ENCODE data around the gene FREM1.
A peak's percentile ranks its signal among the peaks of the same experiment; 100 is the strongest.

Gene FREM1

DNA sequence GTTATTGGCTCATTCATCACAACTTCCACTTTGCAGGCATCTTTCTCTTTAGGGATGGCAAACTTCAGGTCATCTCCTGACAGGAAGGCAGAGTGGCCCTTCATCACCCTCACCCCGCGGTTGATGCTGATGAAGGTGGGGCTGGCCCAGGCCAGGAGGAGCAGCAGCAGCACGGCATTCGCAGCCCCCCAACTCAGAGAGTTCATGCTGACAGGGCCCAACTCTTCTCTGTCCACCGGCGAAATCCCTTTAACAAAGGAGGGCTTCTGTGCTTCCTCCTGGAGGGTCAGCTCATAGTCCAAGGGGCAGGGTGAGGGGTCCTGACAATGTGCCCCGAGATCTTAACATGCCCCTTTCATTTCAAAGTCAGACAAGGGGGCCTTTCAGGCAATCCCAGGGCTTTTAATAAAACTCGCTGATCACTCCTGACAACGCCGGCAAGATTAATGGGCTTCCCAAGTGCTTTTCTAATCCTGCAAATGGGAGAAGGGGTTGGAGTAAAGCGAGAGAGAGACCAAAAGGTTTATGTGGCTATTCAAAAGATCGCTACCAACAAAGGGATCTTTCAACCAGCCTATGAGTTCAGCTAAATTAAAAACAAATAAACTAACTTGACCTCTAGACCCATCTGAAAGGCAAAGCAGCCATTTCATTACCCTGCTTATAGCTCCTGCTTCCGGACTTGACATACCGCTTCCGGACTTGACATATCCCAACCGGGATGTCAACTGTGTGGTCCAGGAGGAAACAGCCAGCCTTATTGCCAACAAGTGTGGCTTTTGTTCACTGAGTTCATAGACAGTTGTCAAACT lies 41.2 kb downstream of the FREM1 start:
- no peak for DNase-seq

DNA sequence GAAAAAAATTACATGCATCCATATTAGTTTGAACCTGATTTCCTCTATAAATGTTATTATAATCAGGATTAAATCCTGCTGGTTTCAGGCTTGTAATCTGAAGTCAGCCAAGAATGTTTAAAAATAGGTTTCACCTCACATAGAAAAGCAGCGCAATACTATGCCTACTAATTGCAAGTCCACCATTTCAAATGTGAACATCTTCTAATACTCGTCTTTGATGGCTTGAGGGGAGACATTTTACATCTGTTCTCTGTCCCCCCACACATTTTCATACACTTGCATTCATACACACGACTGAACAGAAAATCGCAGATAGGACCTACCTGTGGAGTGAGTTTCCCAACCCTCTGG lies 41.8 kb downstream of the FREM1 start:
- no peak for DNase-seq

DNA sequence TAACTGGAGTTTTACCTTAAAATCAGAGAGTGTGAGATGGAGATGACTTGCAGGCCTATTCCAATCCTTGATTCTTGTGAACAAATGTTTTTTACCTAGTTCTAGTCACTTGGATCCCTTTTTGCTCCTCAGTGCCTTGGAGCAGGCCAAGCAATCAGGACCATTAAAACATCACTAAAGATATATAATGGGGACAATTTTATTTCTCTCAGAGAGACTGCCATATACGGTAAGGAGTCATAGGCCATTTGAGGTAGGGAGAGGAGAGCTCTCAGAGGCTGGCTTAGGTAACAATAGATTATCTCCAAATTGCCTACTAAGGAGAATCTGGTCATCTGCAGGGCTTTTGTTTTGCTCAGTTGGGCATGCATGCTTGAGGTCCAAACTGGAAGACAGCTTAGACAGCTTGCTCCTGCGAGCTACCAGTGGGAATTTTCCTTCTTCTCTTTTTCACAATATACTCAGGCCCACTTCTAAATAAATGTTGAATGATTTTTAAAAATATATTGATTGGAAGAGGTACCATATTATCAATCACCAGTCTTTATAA lies 44.0 kb downstream of the FREM1 start:
- DNase-seq: no peak

DNA sequence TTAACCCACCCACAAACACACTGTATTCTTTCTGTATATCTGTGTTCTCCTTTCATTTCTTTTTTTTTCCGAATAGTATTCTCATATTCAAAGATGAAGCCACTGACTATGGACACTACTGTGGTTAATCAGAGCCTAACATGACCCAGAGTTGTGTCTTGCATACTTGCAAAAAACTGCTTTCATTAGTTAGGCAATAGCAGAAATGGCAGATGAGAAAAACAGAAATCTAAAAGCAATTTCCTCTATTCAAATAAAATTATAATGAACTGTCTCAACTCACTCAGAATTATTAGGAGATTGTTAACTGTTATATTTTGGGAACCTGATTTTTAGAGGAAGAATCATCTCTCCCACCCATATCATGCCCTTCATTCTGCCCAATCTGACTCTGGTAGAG lies 45.9 kb downstream of the FREM1 start:
- no peak for DNase-seq

DNA sequence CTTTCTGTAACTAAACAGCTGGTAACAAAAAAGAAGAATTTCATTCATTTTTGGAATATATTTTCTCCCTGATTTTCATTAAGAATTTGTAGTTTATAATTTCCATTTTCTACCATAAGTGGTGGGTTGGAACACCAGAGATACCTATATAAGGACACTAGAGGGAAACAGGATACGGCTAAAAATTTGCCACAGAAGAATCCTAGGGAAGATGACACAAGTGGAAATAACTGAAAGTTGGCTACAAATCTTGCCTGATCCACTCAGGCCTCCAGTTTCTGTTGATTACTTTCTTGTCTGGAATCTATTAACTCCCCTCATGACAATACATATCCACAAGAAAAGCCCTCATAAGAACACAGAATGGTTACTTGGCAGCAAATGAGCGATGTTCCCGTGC lies 46.8 kb downstream of the FREM1 start:
- DNase-seq: no peak

DNA sequence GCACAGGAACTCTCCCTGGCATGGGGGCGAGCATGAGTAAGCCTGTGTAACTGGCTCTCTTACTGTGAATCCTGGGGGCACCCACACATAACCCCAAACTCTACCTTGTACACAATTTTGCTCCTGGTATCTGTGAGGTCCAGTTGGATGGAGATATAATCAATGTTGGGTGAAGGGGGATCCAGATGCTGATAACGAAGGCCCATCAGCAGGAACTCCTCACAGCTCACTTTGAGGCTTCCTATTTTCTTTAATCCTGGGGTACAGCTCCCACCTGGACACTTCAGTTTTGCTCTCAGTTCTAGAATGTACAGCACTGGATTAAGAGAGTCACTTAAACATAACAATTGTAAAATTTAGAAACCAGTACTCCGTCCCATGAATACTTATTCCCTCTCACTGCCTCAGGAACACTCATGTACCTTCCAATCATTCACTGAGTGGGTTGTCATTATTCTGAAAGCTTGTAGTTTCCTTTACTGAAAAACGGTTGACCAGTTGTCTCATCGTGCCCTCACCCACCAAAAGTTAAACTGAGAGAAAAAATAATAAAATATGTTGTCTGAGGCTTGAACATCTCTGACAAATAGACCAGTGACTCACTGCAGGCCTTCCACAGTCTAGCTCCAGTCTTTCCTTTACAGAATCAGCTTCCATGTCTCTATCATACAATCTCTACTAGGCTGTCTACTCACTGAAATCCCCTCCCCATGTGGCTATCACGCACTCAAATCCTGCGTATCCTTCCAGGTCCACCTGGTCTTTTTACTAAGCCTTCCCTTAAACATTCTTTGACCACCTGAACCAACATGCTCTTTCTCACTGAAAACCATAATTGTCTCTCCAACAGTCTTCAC lies 52.6 kb downstream of the FREM1 start:
- no peak for DNase-seq

DNA sequence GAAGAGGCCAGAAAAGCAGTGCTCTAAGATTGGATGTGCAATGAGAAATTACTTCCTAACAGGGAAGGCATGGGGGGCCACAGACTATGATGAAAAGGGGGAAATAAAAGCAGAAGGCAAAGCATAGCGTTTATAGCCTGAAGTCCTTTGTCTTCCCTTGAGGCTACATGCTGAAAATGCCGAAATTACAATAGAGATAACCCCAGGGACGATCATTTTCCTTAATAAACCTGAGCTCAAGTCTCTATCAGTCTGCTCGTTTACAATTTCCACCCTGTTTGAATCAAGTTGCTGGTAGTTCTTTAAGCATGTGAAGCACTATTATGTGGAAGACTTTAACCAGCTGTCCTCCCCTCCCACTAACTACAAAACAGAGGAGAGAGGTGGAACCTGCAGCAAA lies 60.4 kb downstream of the FREM1 start:
- no peak for DNase-seq

DNA sequence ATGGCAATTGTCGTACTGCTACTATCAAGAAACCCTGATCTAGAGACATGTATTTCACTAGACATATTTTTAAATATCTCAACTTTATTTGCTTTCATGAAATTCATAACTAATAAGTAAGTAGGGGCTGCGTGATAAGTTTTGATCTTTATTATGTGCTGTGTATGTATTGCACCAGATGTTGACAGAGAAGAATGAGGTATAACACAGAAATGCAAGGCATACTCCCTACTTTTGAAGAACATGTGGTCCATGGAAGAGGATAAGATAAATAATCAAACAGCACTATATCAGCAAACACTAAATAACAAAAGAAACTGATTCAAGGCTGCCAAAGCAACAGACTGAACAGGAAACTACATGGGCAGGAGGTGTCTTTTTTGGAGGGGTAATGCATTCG lies 60.9 kb downstream of the FREM1 start:
- DNase-seq: no peak

DNA sequence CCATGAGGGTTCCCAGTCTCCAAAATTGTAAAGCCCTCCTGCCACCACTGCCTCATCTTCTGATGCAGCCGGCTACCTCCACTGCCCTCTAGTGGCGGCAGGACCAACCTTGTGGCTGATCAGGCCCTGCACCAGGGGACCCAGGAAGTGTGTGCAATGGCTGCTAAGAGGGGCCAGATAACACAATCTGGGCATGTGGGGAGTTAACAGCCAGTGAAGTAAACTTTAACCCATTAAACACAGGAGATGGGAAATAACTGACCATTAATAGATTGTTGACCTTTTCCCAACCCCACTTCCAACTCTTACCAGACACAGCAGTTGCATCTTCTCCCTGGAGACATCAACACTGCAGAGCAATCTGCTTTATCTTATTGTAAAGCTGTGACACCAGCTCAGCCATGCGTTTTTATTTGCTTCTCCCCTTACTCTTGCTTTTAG lies 63.3 kb downstream of the FREM1 start:
- peak; percentile 19 for DNase-seq

DNA sequence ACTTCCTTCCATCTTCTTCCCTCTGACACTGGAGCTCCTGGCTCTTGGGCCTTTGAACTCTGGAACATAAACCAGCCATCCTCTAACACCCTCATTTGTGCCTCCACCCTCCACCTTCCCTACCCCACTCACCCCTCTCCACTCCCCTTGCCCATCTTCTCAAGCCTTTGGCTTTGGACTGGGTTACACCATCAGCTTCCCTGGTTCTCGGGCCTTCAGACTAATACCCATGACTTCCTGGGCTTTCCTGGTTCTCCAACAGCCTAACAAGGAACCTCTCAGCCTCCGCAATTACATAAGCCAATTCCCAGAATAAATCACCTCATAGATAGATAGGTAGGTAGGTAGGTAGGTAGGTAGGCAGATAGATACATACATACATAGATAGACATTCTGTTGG lies 67.1 kb downstream of the FREM1 start:
- no peak for DNase-seq

DNA sequence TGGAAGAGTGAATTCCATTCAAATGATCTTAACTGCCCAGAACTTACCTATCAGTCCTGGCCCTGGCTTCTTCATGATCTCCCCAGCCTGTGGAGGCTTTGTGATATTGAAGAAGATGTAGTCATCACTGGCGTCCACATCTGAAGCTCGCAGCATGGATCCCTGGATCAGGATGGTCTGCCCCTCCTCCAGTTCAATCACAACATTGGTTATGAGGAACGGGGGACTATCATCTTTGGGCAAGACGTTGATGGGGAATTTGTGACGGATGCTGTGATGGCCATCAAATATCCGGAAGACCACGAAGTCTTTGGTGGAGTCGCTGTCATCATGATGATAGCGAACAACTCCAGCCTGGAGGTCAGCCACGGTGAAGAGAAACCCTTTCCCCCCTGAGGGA lies 68.0 kb downstream of the FREM1 start:
- DNase-seq: no peak

DNA sequence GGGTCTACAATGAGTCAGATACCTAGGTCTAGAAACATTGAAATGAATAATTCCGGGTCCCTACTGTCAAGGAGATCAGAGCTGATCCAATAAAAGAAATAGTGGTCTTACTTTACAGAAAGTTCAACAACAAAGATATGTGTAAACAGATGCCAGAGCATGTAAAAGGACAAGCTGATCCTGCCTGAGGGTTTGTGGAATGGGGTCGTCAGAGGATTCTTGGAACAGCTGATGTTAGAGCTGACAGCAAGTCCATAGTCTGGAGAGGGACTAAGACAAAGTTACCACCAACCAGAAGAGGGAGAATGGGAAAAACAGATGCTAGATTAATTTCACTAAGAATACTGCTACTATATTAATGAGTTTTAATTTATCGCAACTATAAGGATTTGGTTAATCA lies 71.5 kb downstream of the FREM1 start:
- no peak for DNase-seq

DNA sequence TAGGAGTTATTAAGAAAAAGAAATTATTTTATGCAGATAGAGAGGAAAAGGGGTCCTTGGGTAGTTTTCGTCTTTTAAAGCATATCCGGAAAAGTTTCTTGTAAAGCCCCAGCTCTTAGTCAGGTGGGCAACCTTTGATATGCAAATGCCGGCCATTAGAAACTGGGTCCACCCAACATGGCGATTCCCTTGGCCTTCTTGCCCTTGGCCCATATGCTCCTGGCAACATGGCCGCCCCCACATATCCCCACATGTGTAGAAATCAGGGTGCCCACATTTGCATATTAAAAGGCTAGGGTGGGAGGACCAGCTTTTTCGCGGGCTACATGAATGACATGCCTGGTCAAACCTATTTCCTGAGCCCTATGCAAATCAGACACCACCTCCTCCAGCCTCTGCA lies 73.3 kb downstream of the FREM1 start:
- DNase-seq: no peak

DNA sequence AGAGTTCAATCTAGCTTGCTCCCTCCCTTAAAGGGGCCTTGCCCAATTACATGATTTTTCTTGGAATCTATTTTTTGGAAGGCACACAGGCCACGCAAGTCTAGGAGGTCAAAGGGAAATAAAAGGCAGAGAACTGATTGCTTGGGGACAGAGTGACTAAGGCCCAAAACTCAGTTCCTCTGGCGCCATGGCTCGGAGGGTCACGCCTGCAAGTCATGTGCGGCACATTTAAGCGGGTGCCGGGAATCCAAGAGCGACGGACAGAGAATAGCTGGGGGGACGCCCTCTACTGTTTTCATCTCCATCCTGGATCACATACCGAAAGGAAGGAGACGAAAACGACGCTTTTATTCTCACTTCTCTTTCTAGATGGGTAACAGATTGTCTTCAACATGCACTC lies 78.6 kb downstream of the FREM1 start:
- DNase-seq: no peak

DNA sequence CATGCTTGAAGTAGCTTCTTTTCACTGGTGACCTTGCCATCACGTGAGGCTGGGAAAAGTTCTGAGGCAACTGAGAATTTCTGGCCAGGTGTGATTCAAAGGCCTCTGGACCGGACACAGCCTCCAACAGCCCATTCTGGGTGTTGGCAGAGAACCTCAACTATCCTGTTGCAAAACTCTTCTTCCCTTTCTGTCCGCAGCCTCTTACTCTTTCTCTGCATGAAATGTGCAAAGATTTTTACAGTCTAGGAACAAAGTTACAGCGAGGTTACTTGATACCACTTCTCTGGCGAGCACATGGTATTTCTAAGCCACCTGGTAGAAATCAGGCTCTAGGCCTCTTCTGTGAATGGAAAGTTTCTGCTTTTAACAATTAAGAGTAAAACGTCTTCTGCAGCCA lies 79.2 kb downstream of the FREM1 start:
- DNase-seq: no peak

DNA sequence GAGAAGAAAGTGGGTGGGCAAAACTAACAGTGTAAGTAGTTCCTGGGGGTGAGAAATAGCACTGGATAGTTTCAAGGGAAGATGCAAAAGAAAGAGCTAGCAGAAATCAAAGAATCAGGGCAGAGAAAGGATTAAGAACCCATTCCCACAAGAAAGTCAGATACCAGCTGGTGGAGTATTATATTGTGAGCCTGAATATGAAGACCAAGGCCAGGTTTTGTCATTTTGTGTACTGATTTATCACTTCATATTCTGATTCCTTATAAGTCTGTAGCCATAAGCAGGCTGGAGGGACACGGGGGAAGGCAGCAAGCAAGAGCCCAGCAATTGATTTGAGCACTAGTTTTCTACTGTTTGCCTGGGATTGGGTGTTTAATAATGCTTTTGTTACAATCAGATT lies 80.2 kb downstream of the FREM1 start:
- DNase-seq: no peak

DNA sequence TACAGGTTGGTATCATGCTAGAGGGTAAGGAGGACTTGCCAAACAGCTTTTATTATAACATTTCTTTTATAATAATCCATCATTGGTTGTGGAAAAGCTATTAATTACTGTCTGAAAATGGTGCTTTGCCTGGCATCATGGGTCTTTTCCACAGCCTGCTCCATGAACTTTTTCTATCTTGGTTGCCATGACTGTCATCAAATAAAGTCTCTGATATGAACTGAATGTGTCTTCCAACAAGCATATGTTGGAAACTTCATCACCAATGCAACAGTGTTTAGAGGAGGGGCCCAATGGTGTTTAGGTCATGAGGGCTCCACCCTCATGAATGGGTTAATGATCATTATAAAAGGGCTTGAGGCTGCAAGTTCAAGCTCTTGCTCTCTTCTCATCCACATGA lies 81.0 kb downstream of the FREM1 start:
- DNase-seq: no peak

DNA sequence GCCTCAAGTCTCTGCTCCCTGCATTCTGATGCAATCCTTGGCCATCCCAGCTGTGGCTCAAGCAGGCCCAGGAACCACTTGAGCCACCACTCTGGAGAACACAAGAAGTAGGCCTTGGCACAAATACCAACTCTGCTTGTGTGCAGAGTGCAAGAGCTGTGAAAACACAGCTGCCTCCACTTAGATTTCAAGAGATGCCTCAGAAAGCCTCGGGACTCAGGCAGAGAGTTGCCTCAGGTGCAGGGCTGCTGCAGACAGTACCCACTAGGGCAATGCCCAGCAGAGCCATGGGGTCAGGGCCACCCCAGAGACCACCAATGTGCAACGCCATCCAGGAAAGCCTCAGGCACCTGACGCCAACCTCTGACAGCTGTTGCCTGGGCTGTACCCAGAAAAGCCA lies 82.4 kb downstream of the FREM1 start:
- DNase-seq: no peak

DNA sequence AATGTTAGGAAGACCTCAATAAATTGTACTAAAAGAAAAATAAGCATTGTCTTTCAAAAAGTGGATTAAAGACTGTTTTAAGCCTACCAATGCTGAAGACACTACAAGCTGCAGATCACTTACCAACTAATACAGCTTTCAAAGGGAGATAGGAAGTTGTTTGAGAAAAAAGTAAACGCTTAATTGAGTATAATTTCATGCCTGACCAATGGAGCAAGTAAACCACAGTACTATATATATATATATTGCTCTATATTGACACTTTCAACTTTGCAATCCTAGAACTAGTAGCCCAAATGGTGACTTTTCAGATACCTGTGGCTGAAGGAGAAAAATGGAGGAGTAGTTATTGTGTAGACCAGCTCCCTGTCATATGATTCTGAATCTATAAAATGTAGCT lies 85.7 kb downstream of the FREM1 start:
- DNase-seq: no peak

DNA sequence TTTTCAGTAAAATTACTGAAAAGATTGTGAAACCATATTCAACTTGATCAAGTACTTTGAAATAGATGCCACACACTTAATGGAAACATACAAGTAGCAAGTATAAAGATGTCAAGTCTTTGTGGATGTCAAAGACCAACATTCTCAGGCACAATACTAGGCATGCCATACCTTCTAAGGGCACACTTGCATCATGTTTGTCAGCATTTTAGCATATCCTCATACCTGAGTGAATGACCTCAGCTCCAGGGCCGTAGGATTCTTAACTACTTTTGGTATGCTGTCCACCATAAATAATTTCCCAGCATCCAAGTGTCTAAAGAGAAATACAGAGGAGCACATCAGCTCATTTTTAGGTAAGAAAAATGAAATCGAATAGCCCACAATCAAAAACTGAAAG lies 86.4 kb downstream of the FREM1 start:
- DNase-seq: no peak

DNA sequence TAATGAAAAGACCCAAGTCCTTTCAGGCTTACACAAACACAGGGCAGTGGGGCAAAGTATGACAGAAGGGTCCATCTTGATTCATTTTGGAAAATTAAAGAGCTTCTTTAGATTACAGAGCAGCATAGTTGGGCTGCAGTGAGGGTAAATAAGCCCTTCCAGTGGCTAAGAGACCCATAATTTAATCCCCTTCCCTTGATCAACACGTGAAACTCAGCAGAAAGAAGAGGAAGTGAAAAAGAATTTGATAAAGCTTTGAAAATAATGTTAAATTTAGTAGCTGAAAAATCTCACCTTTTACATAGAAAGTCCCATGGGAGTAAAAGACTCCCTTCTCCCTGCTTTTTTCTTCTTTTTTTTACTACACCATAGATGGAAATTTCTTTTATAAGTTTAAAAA lies 87.6 kb downstream of the FREM1 start:
- DNase-seq: no peak

DNA sequence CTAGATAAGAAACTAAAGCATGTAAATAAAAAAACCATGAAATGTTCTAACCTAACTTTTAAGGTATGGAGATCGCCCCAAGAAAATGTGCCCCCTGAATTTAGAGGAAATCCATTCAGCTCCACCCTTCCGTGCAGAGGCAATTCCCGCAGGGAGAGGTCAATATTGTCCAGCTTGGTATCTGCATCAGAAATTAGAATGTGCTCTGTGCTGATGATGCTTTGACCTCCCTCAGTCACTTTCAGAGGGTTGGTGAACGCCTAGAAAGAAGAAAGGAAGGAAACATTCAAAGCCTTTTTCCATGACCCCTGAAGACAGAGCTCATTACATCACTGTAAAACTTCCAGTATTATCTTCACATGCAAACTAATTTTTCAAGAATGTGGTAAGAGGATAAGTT lies 91.0 kb downstream of the FREM1 start:
- DNase-seq: no peak

DNA sequence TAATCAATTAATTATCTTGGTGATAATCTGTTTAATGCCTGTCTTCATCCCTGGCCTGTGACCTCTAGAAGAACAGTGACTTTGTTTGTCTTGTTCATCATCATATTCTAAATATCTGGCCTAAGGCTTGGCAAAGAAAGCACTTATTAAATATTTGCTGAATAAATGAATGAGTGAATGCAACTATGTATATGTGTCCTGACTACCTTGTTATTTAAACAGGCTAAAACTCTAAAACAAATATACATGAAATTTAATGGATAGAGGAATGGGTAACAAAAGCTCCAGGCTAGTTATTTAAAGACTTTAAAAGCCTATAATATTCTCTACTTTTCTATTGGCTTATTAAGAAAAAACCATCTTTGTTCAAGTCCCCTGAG lies 96.0 kb downstream of the FREM1 start:
- no peak for DNase-seq
